GM12891 (cell line): ENCODE results near the gene PSMD5.

ENCODE experiments used
- POLR2A ChIP-seq: IDR thresholded peaks from 2 replicates; pipeline ENCODE4 v1.6.1; 2011; ENCODE audit warnings: low read depth, low read length, control low read depth
- POLR2AphosphoS5 ChIP-seq: IDR thresholded peaks from 2 replicates; pipeline ENCODE4 v1.6.1; 2011; ENCODE audit warnings: low read depth, low read length, control low read depth
- POU2F2 ChIP-seq: IDR thresholded peaks from 2 replicates; pipeline ENCODE4 v1.6.1; 2011; ENCODE audit warnings: low read depth, mild to moderate bottlenecking, control low read depth, low read length, moderate library complexity
- TAF1 ChIP-seq: IDR thresholded peaks from 2 replicates; pipeline ENCODE4 v1.6.1; 2011; ENCODE audit warnings: low read depth, low read length, control low read depth

DNA sequence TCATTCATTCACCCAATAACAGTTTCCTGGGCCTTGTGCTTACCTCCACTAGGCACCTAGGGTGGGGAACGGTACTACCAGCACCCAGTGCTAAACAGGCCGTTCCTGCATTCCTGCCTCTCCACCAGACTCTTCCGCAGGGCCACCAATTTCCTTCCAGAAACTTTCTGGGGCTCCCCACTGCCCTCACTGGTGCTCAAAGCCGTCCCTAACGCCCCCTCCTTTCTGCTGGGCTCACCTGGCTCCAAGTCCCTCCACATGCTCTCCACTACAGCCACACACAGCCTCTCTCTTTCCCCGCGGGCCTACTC, 32.9 kb upstream of the PSMD5 start:
- TF ChIP-seq POLR2AphosphoS5 (no peak), POLR2A (0 out of 2 replicates have a peak, but pooled peaks have one; percentile 42), TAF1 (no peak), POU2F2 (no peak)
